Measurements from ENCODE around the gene OPCML.

Gene OPCML

DNA sequence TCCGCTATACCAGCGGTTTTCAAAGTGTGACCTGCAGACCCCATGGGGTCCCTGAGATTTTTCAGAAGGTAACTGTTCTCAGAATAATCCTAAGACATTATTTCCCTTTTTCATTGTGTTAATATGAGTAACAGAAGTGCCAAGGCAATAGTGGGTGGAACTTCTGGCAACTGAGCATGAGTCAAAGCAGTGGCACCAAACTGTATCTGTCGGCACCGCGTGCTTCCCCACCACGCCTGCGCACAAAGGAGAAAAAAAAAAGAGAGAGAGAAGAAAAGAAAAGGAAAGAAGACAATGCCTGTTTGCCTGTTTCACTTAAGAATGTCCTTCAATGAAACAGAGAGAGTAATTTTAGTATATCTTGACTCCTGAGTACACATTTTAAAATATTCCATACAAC is 679.9 kb downstream of the OPCML start:
- H3K27ac ChIP-seq (ENCODE audit: low read length): no peak overlapping the region
- no peaks in the 10 kb centered on the region for H3K27me3 ChIP-seq (replicated peaks; ENCODE audit: insufficient read depth, low read length)
- H3K9me2 ChIP-seq (replicated peaks; ENCODE audit: insufficient read depth, low read length): no peaks in the 10 kb centered on the region
- TF ChIP-seq EZH2 (optimal IDR thresholded peaks at IDR 0.05; ENCODE audit: low read depth, low read length) (no peak), EZH2phosphoT487 (IDR thresholded peaks at IDR 0.05; ENCODE audit: low read length) (no peak), CTCF (IDR thresholded peaks at IDR 0.05; ENCODE audit: low read length) (no peak)
- no peak overlapping the region for H3K4me3 ChIP-seq (ENCODE audit: low read length)
- no peak overlapping the region for H2AFZ ChIP-seq (ENCODE audit: low read length)
- no peak overlapping the region for H3K9ac ChIP-seq (ENCODE audit: low read length)
- H4K20me1 ChIP-seq (ENCODE audit: insufficient read depth, low read length): no peaks in the 10 kb centered on the region
- H3K4me1 ChIP-seq (ENCODE audit: low read length): no peaks in the 10 kb centered on the region
- H3K36me3 ChIP-seq (replicated peaks; ENCODE audit: insufficient read depth, low read length): no peaks in the 10 kb centered on the region
- H3K79me2 ChIP-seq (ENCODE audit: low read length): no peaks in the 10 kb centered on the region
- no peak for DNase-seq
- no peaks in the 10 kb centered on the region; the same call in 1 of the 2 replicates for H3K9me3 ChIP-seq (replicated peaks; ENCODE audit: insufficient read depth, low read length)
- no peak overlapping the region for H3K4me2 ChIP-seq (ENCODE audit: low read depth, low read length)
- no peaks in the 10 kb centered on the region for H3F3A ChIP-seq (ENCODE audit: insufficient read depth, low read length)

DNA sequence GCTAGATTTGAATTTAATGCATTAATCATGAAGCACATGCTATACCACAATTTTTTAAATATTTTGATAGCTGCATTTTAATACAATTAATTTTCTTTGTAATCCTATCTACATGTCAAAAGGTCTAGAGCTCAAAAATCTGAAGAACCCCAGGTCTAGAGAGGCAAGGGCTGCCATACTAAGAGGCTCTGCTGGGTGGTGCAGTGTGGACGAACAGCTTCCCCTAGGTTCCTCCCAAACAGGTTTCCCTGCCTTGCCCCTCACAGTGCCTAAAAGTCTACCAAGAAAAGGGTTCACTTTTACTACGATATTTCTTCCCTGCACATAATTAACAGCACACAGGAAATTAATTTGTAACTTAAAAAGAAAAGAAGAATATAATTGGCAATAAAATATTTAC is 681.1 kb downstream of the OPCML start:
- TF ChIP-seq CTCF (IDR thresholded peaks at IDR 0.05; ENCODE audit: low read length): no peak
- TF ChIP-seq EZH2phosphoT487 (IDR thresholded peaks at IDR 0.05; ENCODE audit: low read length): no peak
- TF ChIP-seq EZH2 (optimal IDR thresholded peaks at IDR 0.05; ENCODE audit: low read depth, low read length): no peak
- no peak for DNase-seq
- Histone ChIP-seq H3K9me3 (replicated peaks; ENCODE audit: insufficient read depth, low read length) (no peaks in the 10 kb centered on the region; the same call in 1 of the 2 replicates), H3K4me2 (ENCODE audit: low read depth, low read length) (no peak overlapping the region), H3K9ac (ENCODE audit: low read length) (no peak overlapping the region), H3K79me2 (ENCODE audit: low read length) (no peaks in the 10 kb centered on the region), H2AFZ (ENCODE audit: low read length) (no peak overlapping the region), H3K4me1 (ENCODE audit: low read length) (no peaks in the 10 kb centered on the region), H3K27me3 (replicated peaks; ENCODE audit: insufficient read depth, low read length) (no peaks in the 10 kb centered on the region), H3F3A (ENCODE audit: insufficient read depth, low read length) (no peaks in the 10 kb centered on the region), H3K4me3 (ENCODE audit: low read length) (no peak overlapping the region), H3K27ac (ENCODE audit: low read length) (no peak overlapping the region), H3K9me2 (replicated peaks; ENCODE audit: insufficient read depth, low read length) (no peaks in the 10 kb centered on the region), H4K20me1 (ENCODE audit: insufficient read depth, low read length) (no peaks in the 10 kb centered on the region), H3K36me3 (replicated peaks; ENCODE audit: insufficient read depth, low read length) (no peaks in the 10 kb centered on the region)

DNA sequence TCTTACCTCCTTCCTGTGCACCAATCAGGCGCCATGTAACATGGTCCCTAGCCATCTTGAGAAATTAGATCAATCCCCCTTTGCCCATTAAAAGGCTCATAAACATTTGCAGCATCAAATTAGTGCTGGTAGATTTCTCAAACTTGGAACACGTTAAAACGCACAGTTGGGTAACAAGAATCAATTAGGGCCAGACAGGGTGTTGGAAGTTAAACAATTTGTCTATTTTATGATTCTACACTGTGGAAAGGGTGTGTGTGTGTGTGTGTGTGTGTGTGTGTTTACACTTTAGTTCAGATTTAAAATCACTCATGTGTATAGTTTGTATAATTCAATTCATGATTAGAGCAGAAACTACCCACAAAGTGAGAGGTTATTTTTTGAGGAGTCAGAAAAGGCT is 682.0 kb downstream of the OPCML start:
- Histone ChIP-seq H3F3A (ENCODE audit: insufficient read depth, low read length) (no peaks in the 10 kb centered on the region), H3K4me3 (ENCODE audit: low read length) (no peak overlapping the region), H3K9me2 (replicated peaks; ENCODE audit: insufficient read depth, low read length) (no peaks in the 10 kb centered on the region), H3K9me3 (replicated peaks; ENCODE audit: insufficient read depth, low read length) (no peaks in the 10 kb centered on the region; the same call in 1 of the 2 replicates), H3K36me3 (replicated peaks; ENCODE audit: insufficient read depth, low read length) (no peaks in the 10 kb centered on the region), H3K27ac (ENCODE audit: low read length) (no peak overlapping the region), H3K4me2 (ENCODE audit: low read depth, low read length) (no peak overlapping the region), H3K4me1 (ENCODE audit: low read length) (no peaks in the 10 kb centered on the region), H3K27me3 (replicated peaks; ENCODE audit: insufficient read depth, low read length) (no peaks in the 10 kb centered on the region), H4K20me1 (ENCODE audit: insufficient read depth, low read length) (no peaks in the 10 kb centered on the region), H3K9ac (ENCODE audit: low read length) (no peak overlapping the region), H2AFZ (ENCODE audit: low read length) (no peak overlapping the region), H3K79me2 (ENCODE audit: low read length) (no peaks in the 10 kb centered on the region)
- TF ChIP-seq EZH2 (optimal IDR thresholded peaks at IDR 0.05; ENCODE audit: low read depth, low read length): no peak
- TF ChIP-seq CTCF (IDR thresholded peaks at IDR 0.05; ENCODE audit: low read length): no peak
- no peak for TF ChIP-seq EZH2phosphoT487 (IDR thresholded peaks at IDR 0.05; ENCODE audit: low read length)
- DNase-seq: no peak
